ENCODE measurements around the gene SYNPO2.

DNA sequence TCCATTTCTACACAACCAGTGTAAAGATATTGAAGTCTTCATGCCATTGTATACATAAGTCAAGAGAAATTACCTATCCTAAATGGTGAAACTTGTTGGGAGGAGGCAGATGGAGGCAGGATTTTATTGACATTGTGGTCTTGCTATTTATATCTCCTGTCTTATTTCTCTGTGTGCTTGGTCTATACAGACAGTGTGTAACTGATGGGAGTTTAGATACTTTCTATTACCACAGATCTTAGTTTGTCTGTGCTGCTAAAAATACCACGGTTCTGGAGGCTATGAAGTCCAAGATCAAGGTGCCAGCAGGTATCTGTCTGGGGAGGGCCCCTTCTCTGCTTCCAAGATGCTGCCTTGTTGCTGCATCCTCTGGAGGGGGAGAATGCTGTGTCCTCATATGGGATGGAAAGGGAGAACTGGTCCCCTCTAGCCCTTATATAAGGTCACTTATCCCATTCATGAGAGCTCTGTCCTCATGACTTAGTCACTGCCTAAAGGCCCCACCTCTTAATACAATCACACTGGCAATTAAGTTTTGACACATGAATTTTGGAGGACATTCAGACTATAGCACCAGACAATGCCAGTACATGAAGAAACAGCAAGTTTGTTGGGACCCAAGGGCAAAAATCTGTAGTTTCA, 62.4 kb downstream of the SYNPO2 start:
- TF ChIP-seq EP300 (IDR thresholded peaks at IDR 0.05; ENCODE audit: low read depth in 2 of 2, low read length in 2 of 2) (no peak), EP300 (CRISPR knock-in tag; IDR thresholded peaks at IDR 0.05; ENCODE audit: borderline replicate concordance) (no peak), NR2C2 (CRISPR knock-in tag; IDR thresholded peaks at IDR 0.05; ENCODE audit: borderline replicate concordance) (no peak), TAF1 (CRISPR knock-in tag; IDR thresholded peaks at IDR 0.05) (no peak), SIN3A (IDR thresholded peaks at IDR 0.05; ENCODE audit: borderline replicate concordance, low read depth, low read length) (no peak), NR3C1 (CRISPR knock-in tag; IDR thresholded peaks at IDR 0.05) (no peak)
- TF ChIP-seq, protein P1, sequence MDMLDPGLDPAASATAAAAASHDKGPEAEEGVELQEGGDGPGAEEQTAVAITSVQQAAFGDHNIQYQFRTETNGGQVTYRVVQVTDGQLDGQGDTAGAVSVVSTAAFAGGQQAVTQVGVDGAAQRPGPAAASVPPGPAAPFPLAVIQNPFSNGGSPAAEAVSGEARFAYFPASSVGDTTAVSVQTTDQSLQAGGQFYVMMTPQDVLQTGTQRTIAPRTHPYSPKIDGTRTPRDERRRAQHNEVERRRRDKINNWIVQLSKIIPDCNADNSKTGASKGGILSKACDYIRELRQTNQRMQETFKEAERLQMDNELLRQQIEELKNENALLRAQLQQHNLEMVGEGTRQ (IDR thresholded peaks at IDR 0.05; ENCODE audit: low read depth, low read length) = no peak
- TF ChIP-seq, protein P1 (CRISPR knock-in tag; IDR thresholded peaks at IDR 0.05; ENCODE audit: borderline replicate concordance) = no peak
- TF ChIP-seq, protein P2, sequence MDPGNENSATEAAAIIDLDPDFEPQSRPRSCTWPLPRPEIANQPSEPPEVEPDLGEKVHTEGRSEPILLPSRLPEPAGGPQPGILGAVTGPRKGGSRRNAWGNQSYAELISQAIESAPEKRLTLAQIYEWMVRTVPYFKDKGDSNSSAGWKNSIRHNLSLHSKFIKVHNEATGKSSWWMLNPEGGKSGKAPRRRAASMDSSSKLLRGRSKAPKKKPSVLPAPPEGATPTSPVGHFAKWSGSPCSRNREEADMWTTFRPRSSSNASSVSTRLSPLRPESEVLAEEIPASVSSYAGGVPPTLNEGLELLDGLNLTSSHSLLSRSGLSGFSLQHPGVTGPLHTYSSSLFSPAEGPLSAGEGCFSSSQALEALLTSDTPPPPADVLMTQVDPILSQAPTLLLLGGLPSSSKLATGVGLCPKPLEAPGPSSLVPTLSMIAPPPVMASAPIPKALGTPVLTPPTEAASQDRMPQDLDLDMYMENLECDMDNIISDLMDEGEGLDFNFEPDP (CRISPR knock-in tag; conservative IDR thresholded peaks at IDR 0.05) = no peak

All from HepG2 (cell line).